Choroid plexus epithelial cell (primary cell): ENCODE measurements around the gene SNAI1.
"Not testable (repeated sequence)": the region's sequence is repeated elsewhere in the genome, so short reads cannot be mapped to it uniquely, and the experiment has no call there.

Source experiments
- DNase-seq: peaks from one replicate; pipeline ENCODE4 v3.0.0-alpha.2; 2010; ENCODE audit warnings: low read depth
- H3K4me3 ChIP-seq: 2 replicates; pipeline ENCODE4 v1.5.1; 2011; ENCODE audit warnings: low read depth, mild to moderate bottlenecking, control low read depth, low read length, moderate library complexity
- TF ChIP-seq, protein P1 (sequence below): conservative IDR thresholded peaks from 2 replicates; pipeline ENCODE4 v1.5.1; 2011; ENCODE audit warnings: low read depth, mild to moderate bottlenecking, control low read depth, inconsistent platforms, low read length, moderate library complexity

Gene SNAI1

DNA sequence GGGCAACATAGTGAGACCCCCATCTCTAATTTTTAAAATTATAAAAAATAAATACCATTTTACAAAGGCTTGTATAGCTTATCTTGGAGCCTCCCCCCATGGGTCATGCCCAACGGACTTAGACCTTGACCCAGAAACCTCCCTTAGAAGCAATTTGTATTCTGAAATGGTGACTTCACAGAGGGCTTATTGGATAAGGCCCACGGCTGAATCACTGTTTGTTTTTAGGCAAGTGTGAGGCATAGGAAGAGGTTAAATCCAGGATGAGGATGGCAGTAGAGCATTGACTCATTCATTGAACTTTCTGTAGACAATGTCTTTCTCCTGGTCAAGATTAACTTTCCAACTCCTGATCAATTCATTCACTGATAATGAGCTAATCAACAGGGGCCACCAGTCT is 6.2 kb upstream of the SNAI1 start:
- no peak overlapping the region for H3K4me3 ChIP-seq
- no peak for DNase-seq
- TF ChIP-seq, protein P1, sequence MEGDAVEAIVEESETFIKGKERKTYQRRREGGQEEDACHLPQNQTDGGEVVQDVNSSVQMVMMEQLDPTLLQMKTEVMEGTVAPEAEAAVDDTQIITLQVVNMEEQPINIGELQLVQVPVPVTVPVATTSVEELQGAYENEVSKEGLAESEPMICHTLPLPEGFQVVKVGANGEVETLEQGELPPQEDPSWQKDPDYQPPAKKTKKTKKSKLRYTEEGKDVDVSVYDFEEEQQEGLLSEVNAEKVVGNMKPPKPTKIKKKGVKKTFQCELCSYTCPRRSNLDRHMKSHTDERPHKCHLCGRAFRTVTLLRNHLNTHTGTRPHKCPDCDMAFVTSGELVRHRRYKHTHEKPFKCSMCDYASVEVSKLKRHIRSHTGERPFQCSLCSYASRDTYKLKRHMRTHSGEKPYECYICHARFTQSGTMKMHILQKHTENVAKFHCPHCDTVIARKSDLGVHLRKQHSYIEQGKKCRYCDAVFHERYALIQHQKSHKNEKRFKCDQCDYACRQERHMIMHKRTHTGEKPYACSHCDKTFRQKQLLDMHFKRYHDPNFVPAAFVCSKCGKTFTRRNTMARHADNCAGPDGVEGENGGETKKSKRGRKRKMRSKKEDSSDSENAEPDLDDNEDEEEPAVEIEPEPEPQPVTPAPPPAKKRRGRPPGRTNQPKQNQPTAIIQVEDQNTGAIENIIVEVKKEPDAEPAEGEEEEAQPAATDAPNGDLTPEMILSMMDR: no peak

DNA sequence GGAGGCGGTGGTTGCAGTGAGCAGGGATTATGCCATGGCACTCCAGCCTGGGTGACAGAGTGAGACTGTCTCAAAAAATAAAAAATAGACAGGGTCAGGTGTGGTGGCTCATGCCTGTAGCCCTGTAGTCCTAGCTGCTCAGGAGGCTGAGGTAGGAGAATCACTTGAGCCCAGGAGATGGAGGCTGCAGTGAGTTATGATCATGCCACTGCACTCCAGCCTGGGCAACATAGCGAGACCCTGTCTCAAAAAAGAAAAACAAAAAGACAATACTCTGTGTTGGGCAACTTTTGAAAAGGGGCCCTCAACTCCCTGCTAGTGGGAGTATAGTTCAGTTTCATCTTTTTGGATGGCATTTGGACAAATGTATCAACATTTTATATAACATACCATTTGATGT is 5.0 kb upstream of the SNAI1 start:
- H3K4me3 ChIP-seq, DNase-seq: not testable (repeated sequence)

DNA sequence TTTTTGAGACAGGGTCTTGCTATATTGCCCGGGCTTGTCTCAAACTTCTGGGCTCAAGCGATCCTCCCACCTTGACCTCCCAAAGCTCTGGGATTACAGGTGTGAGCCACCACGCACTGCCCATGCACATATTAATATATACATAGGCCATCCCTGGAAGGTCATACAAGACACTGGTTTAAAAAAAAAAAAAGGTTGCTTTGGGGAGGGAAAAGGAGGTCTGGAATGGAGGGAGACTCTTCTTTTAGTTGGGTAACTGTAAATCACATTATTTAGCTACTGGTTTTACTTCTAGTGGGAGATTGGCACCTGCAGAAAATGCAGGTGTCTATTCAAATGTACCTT is 4.1 kb upstream of the SNAI1 start:
- DNase-seq: no peak
- TF ChIP-seq, protein P1: no peak
- H3K4me3 ChIP-seq: no peak overlapping the region

DNA sequence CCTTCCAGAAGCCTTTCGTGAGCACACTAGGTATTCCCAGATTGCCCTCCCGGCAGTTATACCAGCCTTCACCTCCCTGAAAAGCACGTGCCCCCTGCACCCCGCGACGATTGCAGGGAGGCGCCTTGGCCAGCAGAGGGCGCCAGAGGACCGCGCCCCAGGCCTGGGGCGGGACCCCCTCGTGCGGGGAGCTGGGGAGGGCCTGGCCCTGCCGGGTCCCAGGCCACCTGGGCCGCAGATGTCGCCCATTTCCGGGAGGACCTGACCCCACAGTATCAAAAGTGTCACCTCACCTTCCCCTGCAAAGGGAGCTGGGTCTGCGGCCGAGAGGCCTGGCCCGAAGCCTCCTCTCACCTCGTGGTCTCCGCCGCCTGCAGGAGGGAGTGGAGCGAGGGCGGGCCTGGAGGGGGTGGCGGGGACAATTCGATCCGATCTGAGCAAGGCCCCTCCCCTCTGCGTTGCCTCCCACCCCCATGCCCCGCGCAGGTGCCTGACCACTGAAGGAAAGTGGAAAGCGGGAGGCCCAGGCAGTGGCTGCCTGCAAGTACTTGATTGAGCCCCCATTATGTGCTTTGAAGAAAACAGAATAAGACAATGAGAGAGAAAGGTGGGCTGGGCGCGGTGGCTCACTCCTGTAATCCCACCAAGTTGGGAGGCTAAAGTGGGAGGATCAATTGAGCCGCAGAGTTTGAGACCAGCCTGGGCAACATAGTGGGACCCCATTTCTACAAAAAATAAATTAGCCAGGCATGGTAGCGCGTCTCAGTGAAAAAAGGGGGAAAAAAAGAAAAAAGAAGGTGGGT is 3.5 kb upstream of the SNAI1 start:
- no peak for DNase-seq
- peak overlapping the region; percentile 51 for H3K4me3 ChIP-seq
- TF ChIP-seq, protein P1: peak; percentile 81

DNA sequence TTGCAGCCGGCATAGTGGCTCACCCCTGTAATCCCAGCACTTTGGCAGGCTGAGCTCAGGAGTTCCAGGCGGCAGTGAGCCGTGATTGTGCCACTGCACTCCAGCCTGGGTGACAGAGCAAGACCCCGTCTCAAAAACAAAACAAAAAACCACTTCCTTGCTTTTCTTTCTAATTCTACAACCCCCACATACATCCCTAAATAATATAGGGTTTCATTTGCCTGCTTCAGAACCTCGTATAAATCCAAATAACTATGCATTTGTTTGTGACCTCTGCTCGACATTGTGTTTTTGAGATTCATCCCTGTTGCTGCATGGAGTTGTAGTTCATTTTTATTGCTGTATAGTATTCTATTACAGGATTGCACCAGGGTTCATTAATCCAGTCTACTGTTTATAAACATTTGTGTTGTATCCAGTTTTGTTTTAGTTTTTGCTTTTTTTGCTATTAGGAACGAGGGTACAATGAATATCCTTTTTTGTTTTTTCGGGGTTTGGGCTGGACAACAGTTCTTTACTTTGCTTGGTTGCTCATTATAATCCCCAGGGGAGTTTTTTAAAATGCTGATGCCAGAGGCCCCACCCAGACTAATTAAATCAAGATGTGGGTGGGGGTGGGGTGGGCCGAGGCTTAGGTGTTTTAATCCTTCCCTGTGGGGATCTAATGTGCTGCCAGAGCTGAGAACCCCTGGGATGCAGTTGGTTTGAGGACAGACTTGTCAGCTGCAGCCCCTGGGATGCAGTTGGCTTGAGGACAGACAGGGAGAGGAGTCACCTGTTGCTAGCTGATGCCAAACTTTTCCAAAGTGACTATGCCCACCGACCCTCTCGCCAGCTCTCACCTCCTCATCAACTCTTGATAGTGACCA is 2.4 kb upstream of the SNAI1 start:
- TF ChIP-seq, protein P1: no peak
- no peak overlapping the region for H3K4me3 ChIP-seq
- no peak for DNase-seq

DNA sequence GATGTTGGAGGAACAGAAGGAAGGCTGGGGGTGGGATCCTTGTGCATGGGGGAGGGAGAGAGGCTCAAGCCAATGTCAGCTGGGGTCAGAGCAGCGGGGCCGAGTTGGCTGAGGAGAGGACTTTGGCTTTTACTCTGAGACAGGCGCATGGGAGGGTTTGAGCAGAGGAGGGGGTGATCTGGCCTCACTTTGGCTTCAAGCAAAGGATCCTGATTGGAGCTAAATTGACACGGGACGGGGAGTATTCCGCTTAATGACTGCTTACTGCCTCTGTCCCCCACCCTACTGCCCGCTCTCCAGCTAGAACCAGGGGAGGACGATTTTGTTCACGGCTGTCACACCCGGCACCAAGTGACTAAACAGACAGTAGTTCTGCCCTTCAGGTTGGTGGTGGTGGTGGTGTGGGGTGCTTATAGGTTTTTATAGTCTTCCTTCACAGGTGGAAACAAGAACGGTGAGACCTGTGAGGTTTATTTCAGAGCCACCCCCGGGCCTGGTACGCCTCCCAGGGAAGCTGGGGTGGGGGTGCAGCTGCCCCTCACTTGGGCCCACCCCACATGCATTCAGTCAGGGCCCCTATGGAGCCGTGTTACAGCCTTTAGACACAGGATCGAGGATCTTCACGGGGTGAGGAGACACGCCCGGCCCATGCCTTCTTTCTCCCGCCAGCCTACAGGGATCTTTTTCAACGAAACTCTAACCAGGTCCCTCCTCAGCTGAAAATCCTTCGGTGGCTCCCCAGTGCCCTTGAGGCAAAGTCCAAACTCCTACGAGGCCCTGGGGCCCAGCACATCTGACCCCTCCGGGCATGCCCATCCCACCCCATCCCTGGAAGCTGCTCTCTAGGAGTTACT is 1.3 kb upstream of the SNAI1 start:
- DNase-seq: no peak
- TF ChIP-seq, protein P1: no peak
- no peak overlapping the region for H3K4me3 ChIP-seq

DNA sequence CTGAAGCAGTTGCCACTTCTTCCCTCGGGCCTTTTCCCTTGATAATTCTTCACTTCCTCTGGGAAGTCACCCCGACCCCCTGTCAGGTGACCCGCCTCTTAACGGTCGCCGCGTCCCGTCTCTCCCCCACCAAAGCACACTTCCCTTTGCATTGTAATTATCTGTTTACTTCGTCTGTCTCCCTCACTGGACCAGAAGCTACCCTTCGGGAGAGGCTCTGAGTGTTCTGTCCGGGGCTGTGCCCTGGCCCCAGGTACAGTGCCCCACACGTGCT is 771 bp upstream of the SNAI1 start:
- TF ChIP-seq, protein P1: no peak
- no peak for DNase-seq
- no peak overlapping the region for H3K4me3 ChIP-seq
